Measurements from ENCODE around the gene DUSP28.

DUSP28 gene

DNA sequence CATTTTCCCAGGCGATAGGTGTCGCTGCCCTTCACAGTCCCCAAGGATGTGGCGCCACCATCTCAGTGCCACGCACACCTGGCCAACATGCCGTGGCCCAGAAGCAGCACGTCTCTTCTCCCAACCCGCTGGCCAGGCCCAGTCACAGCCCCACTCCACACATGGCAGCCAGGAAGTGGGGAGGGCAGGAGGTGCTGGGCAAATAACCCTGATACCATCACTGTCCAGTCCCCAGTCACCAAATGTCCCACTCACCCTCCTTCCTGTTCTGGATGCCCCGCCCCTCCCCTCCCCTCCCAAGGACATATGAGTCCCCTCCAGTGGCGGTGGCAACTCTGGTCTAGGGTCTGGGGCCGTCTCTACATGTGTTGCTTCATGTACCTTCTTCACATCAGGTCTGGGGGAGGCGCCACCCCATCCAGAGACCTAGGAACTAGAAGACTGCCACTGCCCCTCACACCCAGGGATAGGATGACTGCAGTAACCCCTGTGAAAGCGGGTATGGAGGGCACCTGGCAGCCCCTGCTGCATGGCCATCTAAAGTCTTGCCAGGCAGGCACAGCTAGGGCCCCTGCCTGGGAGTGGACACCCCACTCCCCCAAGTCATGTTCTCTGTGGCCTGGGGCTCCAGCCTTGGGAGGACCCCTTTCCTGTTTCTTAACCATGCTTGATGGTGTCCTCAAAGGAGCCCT, 19.1 kb downstream of the DUSP28 start (continued):
- no peak for TF ChIP-seq ZNF433 (tag by site-specific recombination; IDR thresholded peaks at IDR 0.05; ENCODE audit: low read depth)
- TF ChIP-seq, protein P1, sequence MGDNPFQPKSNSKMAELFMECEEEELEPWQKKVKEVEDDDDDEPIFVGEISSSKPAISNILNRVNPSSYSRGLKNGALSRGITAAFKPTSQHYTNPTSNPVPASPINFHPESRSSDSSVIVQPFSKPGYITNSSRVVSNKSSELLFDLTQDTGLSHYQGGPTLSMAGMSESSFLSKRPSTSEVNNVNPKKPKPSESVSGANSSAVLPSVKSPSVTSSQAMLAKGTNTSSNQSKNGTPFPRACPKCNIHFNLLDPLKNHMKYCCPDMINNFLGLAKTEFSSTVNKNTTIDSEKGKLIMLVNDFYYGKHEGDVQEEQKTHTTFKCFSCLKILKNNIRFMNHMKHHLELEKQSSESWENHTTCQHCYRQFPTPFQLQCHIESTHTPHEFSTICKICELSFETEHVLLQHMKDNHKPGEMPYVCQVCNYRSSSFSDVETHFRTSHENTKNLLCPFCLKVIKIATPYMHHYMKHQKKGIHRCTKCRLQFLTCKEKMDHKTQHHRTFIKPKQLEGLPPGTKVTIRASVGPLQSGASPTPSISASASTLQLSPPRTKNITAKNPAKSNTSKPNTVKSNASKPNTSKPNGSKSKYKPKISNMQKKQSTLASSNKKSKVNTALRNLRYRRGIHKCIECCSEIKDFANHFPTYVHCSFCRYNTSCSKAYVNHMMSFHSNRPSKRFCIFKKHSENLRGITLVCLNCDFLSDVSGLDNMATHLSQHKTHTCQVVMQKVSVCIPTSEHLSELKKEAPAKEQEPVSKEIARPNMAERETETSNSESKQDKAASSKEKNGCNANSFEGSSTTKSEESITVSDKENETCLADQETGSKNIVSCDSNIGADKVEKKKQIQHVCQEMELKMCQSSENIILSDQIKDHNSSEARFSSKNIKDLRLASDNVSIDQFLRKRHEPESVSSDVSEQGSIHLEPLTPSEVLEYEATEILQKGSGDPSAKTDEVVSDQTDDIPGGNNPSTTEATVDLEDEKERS (tag by site-specific recombination; IDR thresholded peaks at IDR 0.05) = no peak
- no peak for TF ChIP-seq ZNF701 (tag by site-specific recombination; IDR thresholded peaks at IDR 0.05)
- TF ChIP-seq ZNF23 (tag by site-specific recombination; IDR thresholded peaks at IDR 0.05; ENCODE audit: borderline replicate concordance) = no peak
- TF ChIP-seq ZNF2 (tag by site-specific recombination; IDR thresholded peaks at IDR 0.05) = no peak
- TF ChIP-seq ZBTB20 (tag by site-specific recombination; IDR thresholded peaks at IDR 0.05) = no peak

DNA sequence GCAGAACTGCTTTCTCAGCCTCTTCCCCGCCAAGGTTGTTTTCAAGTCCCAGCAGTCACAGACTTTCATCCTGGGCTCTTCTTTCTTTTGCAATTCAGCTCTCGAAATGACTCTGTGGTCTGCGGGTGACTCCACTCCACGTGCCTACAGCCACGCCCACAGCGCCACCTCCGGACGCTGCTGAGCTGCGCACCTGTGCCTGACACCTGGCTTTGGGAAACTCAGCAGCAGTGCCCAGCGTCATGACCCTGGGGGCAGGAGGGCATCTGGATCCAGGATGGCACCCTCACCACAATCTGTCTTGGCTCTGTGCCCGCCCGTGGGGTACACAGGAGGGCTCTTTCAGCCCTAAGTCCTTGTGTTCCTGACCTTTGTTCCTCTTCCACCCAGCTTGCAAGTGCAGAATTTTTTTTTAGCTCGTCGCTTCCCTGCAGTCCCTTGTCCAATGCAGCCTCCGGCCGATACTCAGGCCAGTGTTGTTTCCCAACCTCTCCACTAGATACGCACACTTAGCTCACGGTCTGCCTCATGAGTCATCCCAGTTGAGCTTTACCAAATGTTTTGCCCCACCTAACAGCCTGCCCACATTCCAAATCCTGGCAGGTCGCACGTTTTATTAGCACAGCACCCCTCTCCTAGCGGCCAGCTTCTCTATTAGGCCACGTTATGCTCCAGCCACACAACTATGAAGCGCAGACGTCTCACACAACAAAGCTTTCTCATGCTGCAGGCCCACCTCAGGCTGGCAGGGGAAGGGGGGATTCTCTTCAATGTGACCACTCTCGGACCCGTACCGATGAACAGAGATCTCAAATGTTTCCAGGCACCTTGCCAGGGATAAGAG, 19.8 kb downstream of the DUSP28 start:
- Histone ChIP-seq H3K36me3 (ENCODE audit: control insufficient read depth in 2 of 2, insufficient read depth in 1 of 2, low read length in 2 of 2) (peaks cover 0 to 52% of the 10 kb centered on the region in 2 experiments; a peak in 1 of 3 replicates), H3K27ac (ENCODE audit: extremely low read depth, low read depth, low read length) (no peak overlapping the region), H3K4me1 (ENCODE audit: control insufficient read depth, insufficient read depth, low read length) (peaks cover 9% of the 10 kb centered on the region), H3K9me3 (ENCODE audit: control insufficient read depth, insufficient read depth, low read depth, low read length) (no peaks in the 10 kb centered on the region), H3K4me3 (ENCODE audit: low read depth, low read length) (no peak overlapping the region)
- CTCF ChIA-PET = interaction anchor here (0.7 to 3.9 kb wide), 8 partner anchors 9 to 375 kb away, joined by 3 to 33 read pairs (median 4); no protein-coding TSS in a partner anchor
- POLR2A ChIA-PET = interaction anchor here (1.1 to 2.8 kb wide), 4 partner anchors 9 to 19 kb away, joined by 5 to 15 read pairs (median 6); partner anchors contain the start of gene RNPEPL1
- TF ChIP-seq ZNF521 (tag by site-specific recombination; IDR thresholded peaks at IDR 0.05) (no peak), ZEB2 (tag by site-specific recombination; IDR thresholded peaks at IDR 0.05) (0 out of 2 replicates have a peak, but pooled peaks have one; percentile 9), ZSCAN16 (tag by site-specific recombination; IDR thresholded peaks at IDR 0.05) (no peak), ZNF76 (tag by site-specific recombination; IDR thresholded peaks at IDR 0.05; ENCODE audit: borderline replicate concordance, low read depth) (no peak), EGR2 (tag by site-specific recombination; IDR thresholded peaks at IDR 0.05; ENCODE audit: low read depth) (peak; percentile 22; the same call in 1 of the 2 replicates), ZNF600 (tag by site-specific recombination; IDR thresholded peaks at IDR 0.05) (peak; percentile 94), SP7 (tag by site-specific recombination; IDR thresholded peaks at IDR 0.05) (0 out of 2 replicates have a peak, but pooled peaks have one; percentile 15), HOXD13 (CRISPR knock-in tag; IDR thresholded peaks at IDR 0.05; ENCODE audit: borderline replicate concordance) (0 out of 2 replicates have a peak, but pooled peaks have one; percentile 30)
- TF ChIP-seq, protein P2, sequence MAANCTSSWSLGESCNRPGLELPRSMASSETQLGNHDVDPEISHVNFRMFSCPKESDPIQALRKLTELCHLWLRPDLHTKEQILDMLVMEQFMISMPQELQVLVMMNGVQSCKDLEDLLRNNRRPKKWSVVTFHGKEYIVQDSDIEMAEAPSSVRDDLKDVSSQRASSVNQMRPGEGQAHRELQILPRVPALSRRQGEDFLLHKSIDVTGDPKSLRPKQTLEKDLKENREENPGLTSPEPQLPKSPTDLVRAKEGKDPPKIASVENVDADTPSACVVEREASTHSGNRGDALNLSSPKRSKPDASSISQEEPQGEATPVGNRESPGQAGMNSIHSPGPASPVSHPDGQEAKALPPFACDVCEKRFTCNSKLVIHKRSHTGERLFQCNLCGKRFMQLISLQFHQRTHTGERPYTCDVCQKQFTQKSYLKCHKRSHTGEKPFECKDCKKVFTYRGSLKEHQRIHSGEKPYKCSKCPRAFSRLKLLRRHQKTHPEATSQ (tag by site-specific recombination; IDR thresholded peaks at IDR 0.05) = no peak
- TF ChIP-seq, protein P3, sequence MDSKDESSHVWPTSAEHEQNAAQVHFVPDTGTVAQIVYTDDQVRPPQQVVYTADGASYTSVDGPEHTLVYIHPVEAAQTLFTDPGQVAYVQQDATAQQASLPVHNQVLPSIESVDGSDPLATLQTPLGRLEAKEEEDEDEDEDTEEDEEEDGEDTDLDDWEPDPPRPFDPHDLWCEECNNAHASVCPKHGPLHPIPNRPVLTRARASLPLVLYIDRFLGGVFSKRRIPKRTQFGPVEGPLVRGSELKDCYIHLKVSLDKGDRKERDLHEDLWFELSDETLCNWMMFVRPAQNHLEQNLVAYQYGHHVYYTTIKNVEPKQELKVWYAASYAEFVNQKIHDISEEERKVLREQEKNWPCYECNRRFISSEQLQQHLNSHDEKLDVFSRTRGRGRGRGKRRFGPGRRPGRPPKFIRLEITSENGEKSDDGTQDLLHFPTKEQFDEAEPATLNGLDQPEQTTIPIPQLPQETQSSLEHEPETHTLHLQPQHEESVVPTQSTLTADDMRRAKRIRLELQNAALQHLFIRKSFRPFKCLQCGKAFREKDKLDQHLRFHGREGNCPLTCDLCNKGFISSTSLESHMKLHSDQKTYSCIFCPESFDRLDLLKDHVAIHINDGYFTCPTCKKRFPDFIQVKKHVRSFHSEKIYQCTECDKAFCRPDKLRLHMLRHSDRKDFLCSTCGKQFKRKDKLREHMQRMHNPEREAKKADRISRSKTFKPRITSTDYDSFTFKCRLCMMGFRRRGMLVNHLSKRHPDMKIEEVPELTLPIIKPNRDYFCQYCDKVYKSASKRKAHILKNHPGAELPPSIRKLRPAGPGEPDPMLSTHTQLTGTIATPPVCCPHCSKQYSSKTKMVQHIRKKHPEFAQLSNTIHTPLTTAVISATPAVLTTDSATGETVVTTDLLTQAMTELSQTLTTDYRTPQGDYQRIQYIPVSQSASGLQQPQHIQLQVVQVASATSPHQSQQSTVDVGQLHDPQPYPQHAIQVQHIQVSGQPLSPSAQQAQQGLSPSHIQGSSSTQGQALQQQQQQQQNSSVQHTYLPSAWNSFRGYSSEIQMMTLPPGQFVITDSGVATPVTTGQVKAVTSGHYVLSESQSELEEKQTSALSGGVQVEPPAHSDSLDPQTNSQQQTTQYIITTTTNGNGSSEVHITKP (tag by site-specific recombination; IDR thresholded peaks at IDR 0.05) = peak; percentile 77
- TF ChIP-seq, protein P4, sequence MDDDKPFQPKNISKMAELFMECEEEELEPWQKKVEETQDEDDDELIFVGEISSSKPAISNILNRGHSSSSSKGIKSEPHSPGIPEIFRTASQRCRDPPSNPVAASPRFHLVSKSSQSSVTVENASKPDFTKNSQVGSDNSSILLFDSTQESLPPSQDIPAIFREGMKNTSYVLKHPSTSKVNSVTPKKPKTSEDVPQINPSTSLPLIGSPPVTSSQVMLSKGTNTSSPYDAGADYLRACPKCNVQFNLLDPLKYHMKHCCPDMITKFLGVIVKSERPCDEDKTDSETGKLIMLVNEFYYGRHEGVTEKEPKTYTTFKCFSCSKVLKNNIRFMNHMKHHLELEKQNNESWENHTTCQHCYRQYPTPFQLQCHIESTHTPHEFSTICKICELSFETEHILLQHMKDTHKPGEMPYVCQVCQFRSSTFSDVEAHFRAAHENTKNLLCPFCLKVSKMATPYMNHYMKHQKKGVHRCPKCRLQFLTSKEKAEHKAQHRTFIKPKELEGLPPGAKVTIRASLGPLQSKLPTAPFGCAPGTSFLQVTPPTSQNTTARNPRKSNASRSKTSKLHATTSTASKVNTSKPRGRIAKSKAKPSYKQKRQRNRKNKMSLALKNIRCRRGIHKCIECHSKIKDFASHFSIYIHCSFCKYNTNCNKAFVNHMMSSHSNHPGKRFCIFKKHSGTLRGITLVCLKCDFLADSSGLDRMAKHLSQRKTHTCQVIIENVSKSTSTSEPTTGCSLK (tag by site-specific recombination; IDR thresholded peaks at IDR 0.05) = no peak
- TF ChIP-seq, protein P5, sequence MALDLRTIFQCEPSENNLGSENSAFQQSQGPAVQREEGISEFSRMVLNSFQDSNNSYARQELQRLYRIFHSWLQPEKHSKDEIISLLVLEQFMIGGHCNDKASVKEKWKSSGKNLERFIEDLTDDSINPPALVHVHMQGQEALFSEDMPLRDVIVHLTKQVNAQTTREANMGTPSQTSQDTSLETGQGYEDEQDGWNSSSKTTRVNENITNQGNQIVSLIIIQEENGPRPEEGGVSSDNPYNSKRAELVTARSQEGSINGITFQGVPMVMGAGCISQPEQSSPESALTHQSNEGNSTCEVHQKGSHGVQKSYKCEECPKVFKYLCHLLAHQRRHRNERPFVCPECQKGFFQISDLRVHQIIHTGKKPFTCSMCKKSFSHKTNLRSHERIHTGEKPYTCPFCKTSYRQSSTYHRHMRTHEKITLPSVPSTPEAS (tag by site-specific recombination; IDR thresholded peaks at IDR 0.05) = no peak
- TF ChIP-seq, protein P6, sequence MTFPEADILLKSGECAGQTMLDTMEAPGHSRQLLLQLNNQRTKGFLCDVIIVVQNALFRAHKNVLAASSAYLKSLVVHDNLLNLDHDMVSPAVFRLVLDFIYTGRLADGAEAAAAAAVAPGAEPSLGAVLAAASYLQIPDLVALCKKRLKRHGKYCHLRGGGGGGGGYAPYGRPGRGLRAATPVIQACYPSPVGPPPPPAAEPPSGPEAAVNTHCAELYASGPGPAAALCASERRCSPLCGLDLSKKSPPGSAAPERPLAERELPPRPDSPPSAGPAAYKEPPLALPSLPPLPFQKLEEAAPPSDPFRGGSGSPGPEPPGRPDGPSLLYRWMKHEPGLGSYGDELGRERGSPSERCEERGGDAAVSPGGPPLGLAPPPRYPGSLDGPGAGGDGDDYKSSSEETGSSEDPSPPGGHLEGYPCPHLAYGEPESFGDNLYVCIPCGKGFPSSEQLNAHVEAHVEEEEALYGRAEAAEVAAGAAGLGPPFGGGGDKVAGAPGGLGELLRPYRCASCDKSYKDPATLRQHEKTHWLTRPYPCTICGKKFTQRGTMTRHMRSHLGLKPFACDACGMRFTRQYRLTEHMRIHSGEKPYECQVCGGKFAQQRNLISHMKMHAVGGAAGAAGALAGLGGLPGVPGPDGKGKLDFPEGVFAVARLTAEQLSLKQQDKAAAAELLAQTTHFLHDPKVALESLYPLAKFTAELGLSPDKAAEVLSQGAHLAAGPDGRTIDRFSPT (tag by site-specific recombination; IDR thresholded peaks at IDR 0.05) = peak; percentile 59; the same call in 1 of the 2 replicates

Measured in HEK293 (cell line).